ENCODE data around the gene HIP1R. TPM values are rescaled to one million over a fixed set of nuclear protein-coding genes. Genes with fewer than 3 reads are reported as not detected.

Gene HIP1R
- total and polyA plus RNA-seq, 10 of the 15 experiments (the other 5 are each of a cell fraction or from before 2014, with no cell fraction given), result 0.18 to 27.7 (median 11.7) TPM

DNA sequence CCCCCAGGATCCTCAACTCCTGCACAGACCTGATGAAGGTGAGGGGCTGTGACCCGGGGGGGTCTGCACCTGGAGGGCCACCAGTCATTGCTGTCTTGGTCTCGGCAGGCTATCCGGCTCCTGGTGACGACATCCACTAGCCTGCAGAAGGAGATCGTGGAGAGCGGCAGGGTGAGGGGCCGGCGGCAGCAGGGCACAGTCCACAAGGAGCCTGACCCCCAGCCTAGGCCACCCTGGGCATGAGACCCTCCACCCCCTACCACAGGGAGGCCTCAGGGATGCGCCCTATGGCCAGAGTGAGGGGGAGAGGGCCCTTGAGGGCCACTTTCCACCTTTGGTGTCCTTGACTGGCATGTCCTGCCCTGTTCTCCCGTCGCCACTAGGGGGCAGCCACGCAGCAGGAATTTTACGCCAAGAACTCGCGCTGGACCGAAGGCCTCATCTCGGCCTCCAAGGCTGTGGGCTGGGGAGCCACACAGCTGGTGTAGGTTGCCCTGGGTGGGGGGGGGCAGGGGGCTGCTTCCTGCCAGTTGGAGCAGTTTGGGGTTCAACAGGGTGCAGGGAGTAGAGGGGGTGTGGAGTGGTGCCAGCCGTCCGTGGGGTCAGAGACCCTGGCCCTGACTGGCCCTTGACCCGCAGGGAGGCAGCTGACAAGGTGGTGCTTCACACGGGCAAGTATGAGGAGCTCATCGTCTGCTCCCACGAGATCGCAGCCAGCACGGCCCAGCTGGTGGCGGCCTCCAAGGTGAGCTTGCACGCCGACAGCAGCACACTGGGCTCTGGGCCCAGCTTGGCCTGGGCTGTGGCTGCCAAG lies 25.0 kb downstream of the HIP1R start:
- Histone ChIP-seq H3K27ac (ENCODE audit: control insufficient read depth, insufficient read depth) (no peak overlapping the region), H3K4me3 (no peak overlapping the region), H3K36me3 (ENCODE audit: control insufficient read depth in 2 of 2, insufficient read depth in 2 of 2, low read length in 1 of 2) (peaks cover 2 to 10% of the 10 kb centered on the region in 2 experiments; a peak in 2 of 4 replicates), H3K9me3 (replicated peaks; ENCODE audit: control insufficient read depth, insufficient read depth, low read length) (no peaks in the 10 kb centered on the region), H3K9ac (ENCODE audit: control insufficient read depth, insufficient read depth, low read length) (no peak overlapping the region), H4K20me1 (ENCODE audit: control insufficient read depth, insufficient read depth) (no peaks in the 10 kb centered on the region), H3K79me2 (ENCODE audit: control insufficient read depth, insufficient read depth, low read length) (no peaks in the 10 kb centered on the region), H3K4me2 (ENCODE audit: control insufficient read depth, insufficient read depth) (no peak overlapping the region), H2AFZ (ENCODE audit: control insufficient read depth, low read depth, low read length) (no peak overlapping the region), H3K4me1 (ENCODE audit: control insufficient read depth, insufficient read depth, low read length) (no peaks in the 10 kb centered on the region), H3K27me3 (replicated peaks in 1 of 2; ENCODE audit: control insufficient read depth in 2 of 2, insufficient read depth in 2 of 2, low read length in 1 of 2) (no peaks in the 10 kb centered on the region)
- CTCF ChIA-PET, result interaction anchor here (0.6 to 7.4 kb wide), 28 partner anchors 11 to 1638 kb away, joined by 3 to 127 read pairs (median 4); partner anchors contain the start of gene ABCB9
- BruUV-seq (replicated peaks), result no TSS peak
- RAD21 ChIA-PET (ENCODE audit: unreplicated experiment), result interaction anchor here (0.5 to 6.9 kb wide), 13 partner anchors 11 to 330 kb away, joined by 3 to 72 read pairs (median 4); no protein-coding TSS in a partner anchor
- POLR2A ChIA-PET, result interaction anchor here (0.6 kb wide), 1 partner anchor 572 kb away, joined by 3 read pairs; no protein-coding TSS in a partner anchor
- in situ Hi-C loops (cut with MboI), result loop anchor here (25.0 kb wide), 1 partner anchor 377 kb away; the partner anchor contains the start of genes MPHOSPH9 and MTRFR
- SMC1A ChIA-PET (ENCODE audit: uncharacterized antibody, unreplicated experiment), result interaction anchor here (0.7 to 8.4 kb wide), 14 partner anchors 11 to 378 kb away, joined by 3 to 100 read pairs (median 5); no protein-coding TSS in a partner anchor
- ATAC-seq (peak; percentile 85), FAIRE-seq (peak; percentile 80), DNase-seq (ENCODE audit: low read depth, low spot score) (no peak)
- intact Hi-C loops (cut with micrococcal nuclease; ENCODE audit: unreplicated experiment), result loop anchor here (1.0 to 2.0 kb wide), 2 partner anchors 67 to 92 kb away; no protein-coding TSS in a partner anchor
- WGBS (ENCODE audit: insufficient coverage, insufficient replicate concordance, low lambda C conversion rate, missing lambda C conversion rate), result 41% methylated on average over 28 of the region's 28 CpGs
- 0 out of 2 replicates have a peak, but pooled peaks have one; percentile 45 for TF ChIP-seq ESRRA (IDR thresholded peaks at IDR 0.05; ENCODE audit: low read length)
- TF ChIP-seq SPI1 (IDR thresholded peaks at IDR 0.05; ENCODE audit: borderline replicate concordance, insufficient read depth, low read depth, low read length), result no peak
- TF ChIP-seq, protein P1, sequence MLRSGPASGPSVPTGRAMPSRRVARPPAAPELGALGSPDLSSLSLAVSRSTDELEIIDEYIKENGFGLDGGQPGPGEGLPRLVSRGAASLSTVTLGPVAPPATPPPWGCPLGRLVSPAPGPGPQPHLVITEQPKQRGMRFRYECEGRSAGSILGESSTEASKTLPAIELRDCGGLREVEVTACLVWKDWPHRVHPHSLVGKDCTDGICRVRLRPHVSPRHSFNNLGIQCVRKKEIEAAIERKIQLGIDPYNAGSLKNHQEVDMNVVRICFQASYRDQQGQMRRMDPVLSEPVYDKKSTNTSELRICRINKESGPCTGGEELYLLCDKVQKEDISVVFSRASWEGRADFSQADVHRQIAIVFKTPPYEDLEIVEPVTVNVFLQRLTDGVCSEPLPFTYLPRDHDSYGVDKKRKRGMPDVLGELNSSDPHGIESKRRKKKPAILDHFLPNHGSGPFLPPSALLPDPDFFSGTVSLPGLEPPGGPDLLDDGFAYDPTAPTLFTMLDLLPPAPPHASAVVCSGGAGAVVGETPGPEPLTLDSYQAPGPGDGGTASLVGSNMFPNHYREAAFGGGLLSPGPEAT (IDR thresholded peaks at IDR 0.05; ENCODE audit: low read depth), result no peak
- no peak for TF ChIP-seq NRF1 (conservative IDR thresholded peaks at IDR 0.05; ENCODE audit: low read depth, low read length)
- TF ChIP-seq PKNOX1 (IDR thresholded peaks at IDR 0.05), result peak; percentile 56; the same call in 1 of the 2 replicates
- 0 out of 2 replicates have a peak, but pooled peaks have one; percentile 33 for TF ChIP-seq NR2F1 (conservative IDR thresholded peaks at IDR 0.05)
- TF ChIP-seq REST (IDR thresholded peaks at IDR 0.05; ENCODE audit: low read depth, low read length), result no peak
- no peak for TF ChIP-seq BACH1 (IDR thresholded peaks at IDR 0.05; ENCODE audit: borderline replicate concordance)
- peak; percentile 99 for TF ChIP-seq RAD21 (IDR thresholded peaks at IDR 0.05; ENCODE audit: insufficient read depth, low read depth, low read length)
- no peak for TF ChIP-seq CHD1 (IDR thresholded peaks at IDR 0.05; ENCODE audit: low read depth, low read length)
- no peak for TF ChIP-seq SREBF1 (IDR thresholded peaks at IDR 0.05; ENCODE audit: low read length)
- TF ChIP-seq EED (IDR thresholded peaks at IDR 0.05; ENCODE audit: low read depth), result no peak
- no peak for TF ChIP-seq YBX1 (IDR thresholded peaks at IDR 0.05)
- TF ChIP-seq YY1 (IDR thresholded peaks at IDR 0.05; ENCODE audit: low read depth, low read length), result peak; percentile 70; the same call in 1 of the 2 replicates
- TF ChIP-seq SMC3 (IDR thresholded peaks at IDR 0.05; ENCODE audit: borderline replicate concordance, low read length), result peak; percentile 91

Measured in GM12878 (cell line).